ENCODE data around the gene TRAPPC6A. TPM values are rescaled to one million over a fixed set of nuclear protein-coding genes. Genes with fewer than 3 reads are reported as not detected.
A peak's percentile ranks its signal among the peaks of the same experiment; 100 is the strongest.

TRAPPC6A gene
- total RNA-seq, 3 donors from 2014 or later, result 8.5 to 11.5 (median 9.1) TPM

- no peak for DNase-seq
- H3K9me3 Mint-ChIP-seq, result no peaks in the 10 kb centered on the region
- H3K4me1 Mint-ChIP-seq (ENCODE audit: low read depth), result peaks cover 22% of the 10 kb centered on the region
- ATAC-seq, result peak in 1 of 2 donors; percentile 3
- H3K27me3 Mint-ChIP-seq (ENCODE audit: low read depth), result peaks cover 20% of the 10 kb centered on the region
- H3K4me3 Mint-ChIP-seq, result peak overlapping the region; percentile 26
- no peaks in the 10 kb centered on the region for H3K36me3 Mint-ChIP-seq (ENCODE audit: insufficient read depth)
Measured at GRCh38 chr19:45151821-45152503, 26.1 kb downstream of the TRAPPC6A start.

- DNase-seq (no peak), ATAC-seq (no peak)
- H3K4me3 Mint-ChIP-seq, result no peak overlapping the region
Measured at GRCh38 chr19:45151320-45151719, 26.7 kb downstream of the TRAPPC6A start.

GRCh38 chr19:45150751-45151281, 27.2 kb downstream of the TRAPPC6A start:
- no peak for DNase-seq
- Mint-ChIP-seq H3K27me3 (ENCODE audit: low read depth) (peaks cover 19% of the 10 kb centered on the region), H3K36me3 (ENCODE audit: insufficient read depth) (no peaks in the 10 kb centered on the region), H3K4me3 (no peak overlapping the region), H3K4me1 (ENCODE audit: low read depth) (peaks cover 22% of the 10 kb centered on the region), H3K9me3 (no peaks in the 10 kb centered on the region)
- no peak for ATAC-seq

More at GRCh38 chr19:45151320-45151719, 26.7 kb downstream of the TRAPPC6A start:
- Mint-ChIP-seq H3K36me3 (ENCODE audit: insufficient read depth) (no peaks in the 10 kb centered on the region), H3K9me3 (no peaks in the 10 kb centered on the region), H3K27me3 (ENCODE audit: low read depth) (peaks cover 19% of the 10 kb centered on the region), H3K4me1 (ENCODE audit: low read depth) (peaks cover 22% of the 10 kb centered on the region)

- Mint-ChIP-seq H3K36me3 (ENCODE audit: insufficient read depth) (no peaks in the 10 kb centered on the region), H3K4me3 (no peak overlapping the region), H3K4me1 (ENCODE audit: low read depth) (peaks cover 22% of the 10 kb centered on the region), H3K27me3 (ENCODE audit: low read depth) (peaks cover 16% of the 10 kb centered on the region), H3K9me3 (no peaks in the 10 kb centered on the region)
- ATAC-seq (no peak), DNase-seq (no peak)
Measured at GRCh38 chr19:45150180-45150579, 27.9 kb downstream of the TRAPPC6A start.

GRCh38 chr19:45149129-45149528, 28.9 kb downstream of the TRAPPC6A start:
- ATAC-seq (no peak), DNase-seq (no peak)
- Mint-ChIP-seq H3K4me3 (no peak overlapping the region), H3K4me1 (ENCODE audit: low read depth) (peaks cover 20% of the 10 kb centered on the region), H3K27me3 (ENCODE audit: low read depth) (peaks cover 11% of the 10 kb centered on the region), H3K9me3 (no peaks in the 10 kb centered on the region), H3K36me3 (ENCODE audit: insufficient read depth) (no peaks in the 10 kb centered on the region)

GRCh38 chr19:45147835-45148676, 30.0 kb downstream of the TRAPPC6A start:
- Mint-ChIP-seq H3K4me3 (no peak overlapping the region), H3K27me3 (ENCODE audit: low read depth) (peaks cover 7% of the 10 kb centered on the region), H3K36me3 (ENCODE audit: insufficient read depth) (peaks cover under 1% of the 10 kb centered on the region), H3K4me1 (ENCODE audit: low read depth) (peaks cover 15% of the 10 kb centered on the region), H3K9me3 (no peaks in the 10 kb centered on the region)
- no peak for ATAC-seq
- no peak for DNase-seq

GRCh38 chr19:45146741-45147205, 31.3 kb downstream of the TRAPPC6A start:
- H3K9me3 Mint-ChIP-seq, result no peaks in the 10 kb centered on the region
- H3K36me3 Mint-ChIP-seq (ENCODE audit: insufficient read depth), result peaks cover 8% of the 10 kb centered on the region
- H3K4me1 Mint-ChIP-seq (ENCODE audit: low read depth), result peaks cover 10% of the 10 kb centered on the region
- ATAC-seq (no peak), DNase-seq (no peak)
- H3K27me3 Mint-ChIP-seq (ENCODE audit: low read depth), result peaks cover 2% of the 10 kb centered on the region
- no peak overlapping the region for H3K4me3 Mint-ChIP-seq

- Mint-ChIP-seq H3K4me1 (ENCODE audit: low read depth) (peaks cover 6% of the 10 kb centered on the region), H3K9me3 (no peaks in the 10 kb centered on the region), H3K27me3 (ENCODE audit: low read depth) (no peaks in the 10 kb centered on the region), H3K36me3 (ENCODE audit: insufficient read depth) (peaks cover 10% of the 10 kb centered on the region), H3K4me3 (no peak overlapping the region)
- no peak for ATAC-seq
- no peak for DNase-seq
Measured at GRCh38 chr19:45146251-45146650, 31.8 kb downstream of the TRAPPC6A start.

GRCh38 chr19:45145270-45146189, 32.5 kb downstream of the TRAPPC6A start:
- DNase-seq (no peak), ATAC-seq (no peak)
- Mint-ChIP-seq H3K4me1 (ENCODE audit: low read depth) (peaks cover 6% of the 10 kb centered on the region), H3K4me3 (no peak overlapping the region), H3K9me3 (no peaks in the 10 kb centered on the region), H3K27me3 (ENCODE audit: low read depth) (no peaks in the 10 kb centered on the region), H3K36me3 (ENCODE audit: insufficient read depth) (peaks cover 11% of the 10 kb centered on the region)

GRCh38 chr19:45144431-45145269, 33.4 kb downstream of the TRAPPC6A start:
- no peaks in the 10 kb centered on the region for H3K27me3 Mint-ChIP-seq (ENCODE audit: low read depth)
- no peak overlapping the region for H3K4me3 Mint-ChIP-seq
- H3K9me3 Mint-ChIP-seq, result no peaks in the 10 kb centered on the region
- peaks cover 6% of the 10 kb centered on the region for H3K4me1 Mint-ChIP-seq (ENCODE audit: low read depth)
- DNase-seq (no peak), ATAC-seq (no peak)
- H3K36me3 Mint-ChIP-seq (ENCODE audit: insufficient read depth), result peaks cover 11% of the 10 kb centered on the region

GRCh38 chr19:45142726-45143110, 35.3 kb downstream of the TRAPPC6A start:
- no peak for ATAC-seq

GRCh38 chr19:45142016-45142725, 35.9 kb downstream of the TRAPPC6A start:
- Mint-ChIP-seq H3K9me3 (no peaks in the 10 kb centered on the region), H3K27me3 (ENCODE audit: low read depth) (no peaks in the 10 kb centered on the region), H3K36me3 (ENCODE audit: insufficient read depth) (peaks cover 11% of the 10 kb centered on the region), H3K4me3 (no peak overlapping the region), H3K4me1 (ENCODE audit: low read depth) (no peaks in the 10 kb centered on the region)
- no peak for ATAC-seq
- no peak for DNase-seq

More at GRCh38 chr19:45142726-45143110, 35.3 kb downstream of the TRAPPC6A start:
- H3K27me3 Mint-ChIP-seq (ENCODE audit: low read depth), result no peaks in the 10 kb centered on the region
- H3K4me1 Mint-ChIP-seq (ENCODE audit: low read depth), result no peaks in the 10 kb centered on the region
- H3K4me3 Mint-ChIP-seq, result no peak overlapping the region
- peaks cover 11% of the 10 kb centered on the region for H3K36me3 Mint-ChIP-seq (ENCODE audit: insufficient read depth)
- no peaks in the 10 kb centered on the region for H3K9me3 Mint-ChIP-seq
- DNase-seq, result no peak
